ENCODE data around the gene SLC6A1.

Gene SLC6A1

GRCh38 chr3:10973046-10973595 lies 19.4 kb upstream of the SLC6A1 start:
- Histone ChIP-seq H3K27ac (no peak overlapping the region), H3K27me3 (ENCODE audit: control insufficient read depth, insufficient read depth, low read length) (no peaks in the 10 kb centered on the region), H3K4me2 (ENCODE audit: low read length) (no peak overlapping the region), H3K79me2 (no peaks in the 10 kb centered on the region), H3K36me3 (ENCODE audit: control insufficient read depth, insufficient read depth, low read length) (no peaks in the 10 kb centered on the region), H3K9ac (no peak overlapping the region), H3K4me1 (no peaks in the 10 kb centered on the region), H3K9me3 (ENCODE audit: control insufficient read depth, low read length) (no peaks in the 10 kb centered on the region), H2AFZ (no peak overlapping the region), H3K4me3 (ENCODE audit: low read depth, low read length) (no peak overlapping the region)
- TF ChIP-seq CTCF (IDR thresholded peaks at IDR 0.05) = peak; percentile 70

- H3K9me3 ChIP-seq (ENCODE audit: control insufficient read depth, low read length) = no peaks in the 10 kb centered on the region
- no peaks in the 10 kb centered on the region for H3K36me3 ChIP-seq (ENCODE audit: control insufficient read depth, insufficient read depth, low read length)
- H2AFZ ChIP-seq = no peak overlapping the region
- no peak overlapping the region for H3K4me3 ChIP-seq (ENCODE audit: low read depth, low read length)
- H3K27ac ChIP-seq = no peak overlapping the region
- no peak for TF ChIP-seq CTCF (IDR thresholded peaks at IDR 0.05)
- no peak overlapping the region for H3K4me2 ChIP-seq (ENCODE audit: low read length)
- no peaks in the 10 kb centered on the region for H3K4me1 ChIP-seq
- no peaks in the 10 kb centered on the region for H3K27me3 ChIP-seq (ENCODE audit: control insufficient read depth, insufficient read depth, low read length)
- no peaks in the 10 kb centered on the region for H3K79me2 ChIP-seq
- H3K9ac ChIP-seq = no peak overlapping the region
Measured at GRCh38 chr3:10974131-10974530, 18.4 kb upstream of the SLC6A1 start.

- H3K9me3 ChIP-seq (ENCODE audit: control insufficient read depth, low read length) = no peaks in the 10 kb centered on the region
- H3K79me2 ChIP-seq = no peaks in the 10 kb centered on the region
- H3K4me2 ChIP-seq (ENCODE audit: low read length) = no peak overlapping the region
- no peaks in the 10 kb centered on the region for H3K36me3 ChIP-seq (ENCODE audit: control insufficient read depth, insufficient read depth, low read length)
- no peak for TF ChIP-seq CTCF (IDR thresholded peaks at IDR 0.05)
- H3K27ac ChIP-seq = no peak overlapping the region
- H3K27me3 ChIP-seq (ENCODE audit: control insufficient read depth, insufficient read depth, low read length) = no peaks in the 10 kb centered on the region
- H2AFZ ChIP-seq = no peak overlapping the region
- no peak overlapping the region for H3K9ac ChIP-seq
- H3K4me3 ChIP-seq (ENCODE audit: low read depth, low read length) = no peak overlapping the region
- H3K4me1 ChIP-seq = no peaks in the 10 kb centered on the region
Measured at GRCh38 chr3:10974746-10975375, 17.7 kb upstream of the SLC6A1 start.

- TF ChIP-seq CTCF (IDR thresholded peaks at IDR 0.05) = no peak
- Histone ChIP-seq H3K4me3 (ENCODE audit: low read depth, low read length) (no peak overlapping the region), H3K4me1 (no peaks in the 10 kb centered on the region), H3K79me2 (no peaks in the 10 kb centered on the region), H3K9ac (no peak overlapping the region), H3K9me3 (ENCODE audit: control insufficient read depth, low read length) (no peaks in the 10 kb centered on the region), H3K27me3 (ENCODE audit: control insufficient read depth, insufficient read depth, low read length) (no peaks in the 10 kb centered on the region), H3K4me2 (ENCODE audit: low read length) (no peak overlapping the region), H3K36me3 (ENCODE audit: control insufficient read depth, insufficient read depth, low read length) (no peaks in the 10 kb centered on the region), H3K27ac (no peak overlapping the region), H2AFZ (no peak overlapping the region)
Measured at GRCh38 chr3:10975695-10976234, 16.8 kb upstream of the SLC6A1 start.

- no peak overlapping the region for H3K4me3 ChIP-seq (ENCODE audit: low read depth, low read length)
- no peaks in the 10 kb centered on the region for H3K27me3 ChIP-seq (ENCODE audit: control insufficient read depth, insufficient read depth, low read length)
- H3K27ac ChIP-seq = no peak overlapping the region
- no peak for TF ChIP-seq CTCF (IDR thresholded peaks at IDR 0.05)
- H3K9me3 ChIP-seq (ENCODE audit: control insufficient read depth, low read length) = no peaks in the 10 kb centered on the region
- H3K4me2 ChIP-seq (ENCODE audit: low read length) = no peak overlapping the region
- H3K9ac ChIP-seq = no peak overlapping the region
- no peaks in the 10 kb centered on the region for H3K79me2 ChIP-seq
- no peaks in the 10 kb centered on the region for H3K36me3 ChIP-seq (ENCODE audit: control insufficient read depth, insufficient read depth, low read length)
- no peaks in the 10 kb centered on the region for H3K4me1 ChIP-seq
- H2AFZ ChIP-seq = no peak overlapping the region
Measured at GRCh38 chr3:10976770-10977169, 15.8 kb upstream of the SLC6A1 start.
